Measurements from ENCODE around the gene MRM2. TPM values are rescaled to one million over a fixed set of nuclear protein-coding genes. Genes with fewer than 3 reads are reported as not detected.
"Not testable (repeated sequence)": the region's sequence is repeated elsewhere in the genome, so short reads cannot be mapped to it uniquely, and the experiment has no call there.

MRM2 gene
- total and polyA plus RNA-seq, 2 donors (not counting 1 experiment from before 2014, with no cell fraction given) = 14.9 to 19.3 TPM

DNA sequence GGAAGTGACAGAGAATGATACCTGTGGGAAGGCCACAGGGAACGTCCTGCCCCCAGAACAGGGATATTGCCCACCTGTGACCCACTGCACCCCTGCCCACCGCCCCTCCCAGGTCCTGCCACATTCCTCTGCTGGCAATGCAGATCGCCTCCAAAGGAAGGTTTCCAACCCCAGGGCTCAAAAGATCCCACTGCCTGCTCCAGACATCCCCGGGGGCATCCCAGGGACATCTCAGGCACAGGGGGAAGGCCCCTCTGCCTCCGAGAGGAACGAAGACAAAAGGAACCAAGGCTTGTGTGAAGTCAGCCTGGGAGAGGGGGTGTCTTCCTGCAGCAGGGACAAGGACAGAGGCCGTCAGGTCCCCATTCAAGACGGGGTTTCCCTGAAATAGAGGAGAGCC lies 28.5 kb upstream of the MRM2 start:
- H2AFZ ChIP-seq (ENCODE audit: low read length) = no peak overlapping the region
- H3K4me3 ChIP-seq (replicated peaks in 1 of 4; ENCODE audit: control extremely low read depth in 1 of 4, insufficient read depth in 1 of 4, low read depth in 3 of 4, low read length in 4 of 4) = no peak overlapping the region
- peaks cover 3% of the 10 kb centered on the region for H3K4me1 ChIP-seq (ENCODE audit: control insufficient read depth, extremely low read depth, insufficient read depth, low read length)
- peaks cover 2% of the 10 kb centered on the region for H3K36me3 ChIP-seq (ENCODE audit: control insufficient read depth, insufficient read depth, low read length)
- H3K27me3 ChIP-seq (ENCODE audit: control insufficient read depth, insufficient read depth, low read length) = no peaks in the 10 kb centered on the region
- H3K9ac ChIP-seq (ENCODE audit: insufficient read depth, low read length) = no peak overlapping the region
- no peaks in the 10 kb centered on the region for H3K79me2 ChIP-seq (ENCODE audit: control insufficient read depth, insufficient read depth, low read length)
- no peak overlapping the region for H3K4me2 ChIP-seq (ENCODE audit: extremely low read depth, insufficient read depth, low read length)
- no peak overlapping the region for H3K27ac ChIP-seq (ENCODE audit: insufficient read depth, low read length)
- DNase-seq (ENCODE audit: low read depth in 2 of 2) = no peak
- no peaks in the 10 kb centered on the region for H3K9me3 ChIP-seq (ENCODE audit: control insufficient read depth, insufficient read depth, low read depth, low read length)
- H4K20me1 ChIP-seq (ENCODE audit: control insufficient read depth, extremely low read depth, insufficient read depth, low read length) = no peaks in the 10 kb centered on the region
- TF ChIP-seq EZH2 (IDR thresholded peaks at IDR 0.05; ENCODE audit: low read length, missing control alignments) = no peak
- TF ChIP-seq, protein P1, sequence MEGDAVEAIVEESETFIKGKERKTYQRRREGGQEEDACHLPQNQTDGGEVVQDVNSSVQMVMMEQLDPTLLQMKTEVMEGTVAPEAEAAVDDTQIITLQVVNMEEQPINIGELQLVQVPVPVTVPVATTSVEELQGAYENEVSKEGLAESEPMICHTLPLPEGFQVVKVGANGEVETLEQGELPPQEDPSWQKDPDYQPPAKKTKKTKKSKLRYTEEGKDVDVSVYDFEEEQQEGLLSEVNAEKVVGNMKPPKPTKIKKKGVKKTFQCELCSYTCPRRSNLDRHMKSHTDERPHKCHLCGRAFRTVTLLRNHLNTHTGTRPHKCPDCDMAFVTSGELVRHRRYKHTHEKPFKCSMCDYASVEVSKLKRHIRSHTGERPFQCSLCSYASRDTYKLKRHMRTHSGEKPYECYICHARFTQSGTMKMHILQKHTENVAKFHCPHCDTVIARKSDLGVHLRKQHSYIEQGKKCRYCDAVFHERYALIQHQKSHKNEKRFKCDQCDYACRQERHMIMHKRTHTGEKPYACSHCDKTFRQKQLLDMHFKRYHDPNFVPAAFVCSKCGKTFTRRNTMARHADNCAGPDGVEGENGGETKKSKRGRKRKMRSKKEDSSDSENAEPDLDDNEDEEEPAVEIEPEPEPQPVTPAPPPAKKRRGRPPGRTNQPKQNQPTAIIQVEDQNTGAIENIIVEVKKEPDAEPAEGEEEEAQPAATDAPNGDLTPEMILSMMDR (conservative IDR thresholded peaks at IDR 0.05 in 1 of 2, IDR thresholded peaks at IDR 0.05 in 1 of 2; ENCODE audit: low read depth in 1 of 2, low read length in 2 of 2) = no peak

DNA sequence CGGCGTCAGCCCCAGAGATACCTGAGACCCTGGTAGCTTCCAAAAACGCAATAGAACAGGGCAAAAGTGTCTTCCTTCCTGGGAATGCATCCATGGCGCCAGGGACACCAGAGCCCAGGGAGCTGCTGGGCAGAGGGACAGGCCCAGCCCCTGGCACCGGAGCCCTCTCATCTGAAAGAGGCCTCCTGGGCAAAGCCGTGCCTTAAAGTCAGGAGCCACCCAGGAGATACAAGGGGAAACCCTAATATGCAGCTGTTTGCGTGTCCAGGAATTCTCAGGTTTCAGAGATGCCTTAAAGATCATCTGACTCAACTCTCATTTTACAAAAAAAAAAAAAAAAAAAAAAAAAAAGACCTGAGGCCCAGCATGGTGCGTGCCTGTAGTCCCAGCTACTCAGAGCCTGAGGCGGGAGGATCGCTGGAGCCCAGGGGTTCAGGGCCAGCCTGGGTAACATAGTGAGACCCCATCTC lies 28.0 kb upstream of the MRM2 start:
- no peak for TF ChIP-seq EZH2 (IDR thresholded peaks at IDR 0.05; ENCODE audit: low read length, missing control alignments)
- TF ChIP-seq, protein P1 (conservative IDR thresholded peaks at IDR 0.05 in 1 of 2, IDR thresholded peaks at IDR 0.05 in 1 of 2; ENCODE audit: low read depth in 1 of 2, low read length in 2 of 2) = no peak
- peaks cover 3% of the 10 kb centered on the region for H3K4me1 ChIP-seq (ENCODE audit: control insufficient read depth, extremely low read depth, insufficient read depth, low read length)
- no peaks in the 10 kb centered on the region for H4K20me1 ChIP-seq (ENCODE audit: control insufficient read depth, extremely low read depth, insufficient read depth, low read length)
- H3K79me2 ChIP-seq (ENCODE audit: control insufficient read depth, insufficient read depth, low read length) = no peaks in the 10 kb centered on the region
- H2AFZ ChIP-seq (ENCODE audit: low read length) = no peak overlapping the region
- peak in 1 of 2 donors; percentile 21 for DNase-seq (ENCODE audit: low read depth in 2 of 2)
- H3K9ac ChIP-seq (ENCODE audit: insufficient read depth, low read length) = no peak overlapping the region
- peaks cover 1% of the 10 kb centered on the region for H3K36me3 ChIP-seq (ENCODE audit: control insufficient read depth, insufficient read depth, low read length)
- H3K27me3 ChIP-seq (ENCODE audit: control insufficient read depth, insufficient read depth, low read length) = no peaks in the 10 kb centered on the region
- no peaks in the 10 kb centered on the region for H3K9me3 ChIP-seq (ENCODE audit: control insufficient read depth, insufficient read depth, low read depth, low read length)
- no peak overlapping the region for H3K27ac ChIP-seq (ENCODE audit: insufficient read depth, low read length)
- H3K4me3 ChIP-seq (replicated peaks in 1 of 4; ENCODE audit: control extremely low read depth in 1 of 4, insufficient read depth in 1 of 4, low read depth in 3 of 4, low read length in 4 of 4) = no peak overlapping the region
- H3K4me2 ChIP-seq (ENCODE audit: extremely low read depth, insufficient read depth, low read length) = no peak overlapping the region

DNA sequence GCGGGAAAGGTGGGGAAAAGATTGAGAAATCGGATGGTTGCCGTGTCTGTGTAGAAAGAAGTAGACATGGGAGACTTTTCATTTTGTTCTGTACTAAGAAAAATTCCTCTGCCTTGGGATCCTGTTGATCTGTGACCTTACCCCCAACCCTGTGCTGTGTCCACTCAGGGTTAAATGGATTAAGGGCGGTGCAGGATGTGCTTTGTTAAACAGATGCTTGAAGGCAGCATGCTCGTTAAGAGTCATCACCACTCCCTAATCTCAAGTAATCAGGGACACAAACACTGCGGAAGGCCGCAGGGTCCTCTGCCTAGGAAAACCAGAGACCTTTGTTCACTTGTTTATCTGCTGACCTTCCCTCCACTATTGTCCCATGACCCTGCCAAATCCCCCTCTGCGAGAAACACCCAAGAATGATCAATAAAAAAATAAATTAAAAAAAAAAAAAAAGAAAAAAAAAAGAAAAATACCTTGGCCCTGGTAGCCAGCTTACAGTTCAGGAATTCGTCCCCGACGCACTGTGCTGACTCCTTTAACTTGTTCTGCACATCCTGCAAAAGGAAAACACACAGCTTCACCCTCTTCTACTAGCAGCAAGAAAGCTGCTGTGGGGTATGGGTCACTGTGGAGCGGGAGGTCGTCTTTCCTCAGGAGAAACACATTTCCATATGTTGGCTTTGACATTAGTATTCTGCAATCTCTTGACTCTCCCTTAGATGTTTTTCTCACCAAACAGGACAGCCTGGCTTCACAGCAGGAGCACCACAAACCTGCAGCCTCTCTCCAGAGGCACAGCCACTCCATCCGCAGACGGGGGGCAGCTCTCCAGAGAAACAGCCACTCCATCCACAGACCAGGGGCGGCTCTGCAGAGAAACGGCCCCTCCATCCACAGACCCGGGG lies 27.3 kb upstream of the MRM2 start:
- peak; percentile 35 to 50 for DNase-seq (ENCODE audit: low read depth in 2 of 2)
- not testable (repeated sequence) for H3K4me3 ChIP-seq (replicated peaks in 1 of 4; ENCODE audit: control extremely low read depth in 1 of 4, insufficient read depth in 1 of 4, low read depth in 3 of 4, low read length in 4 of 4); H3K79me2 ChIP-seq (ENCODE audit: control insufficient read depth, insufficient read depth, low read length); H2AFZ ChIP-seq (ENCODE audit: low read length); H3K27me3 ChIP-seq (ENCODE audit: control insufficient read depth, insufficient read depth, low read length); H3K4me2 ChIP-seq (ENCODE audit: extremely low read depth, insufficient read depth, low read length); H3K27ac ChIP-seq (ENCODE audit: insufficient read depth, low read length); H3K4me1 ChIP-seq (ENCODE audit: control insufficient read depth, extremely low read depth, insufficient read depth, low read length); H3K36me3 ChIP-seq (ENCODE audit: control insufficient read depth, insufficient read depth, low read length); H3K9me3 ChIP-seq (ENCODE audit: control insufficient read depth, insufficient read depth, low read depth, low read length); H4K20me1 ChIP-seq (ENCODE audit: control insufficient read depth, extremely low read depth, insufficient read depth, low read length); H3K9ac ChIP-seq (ENCODE audit: insufficient read depth, low read length)
